Suppressor macrophage treated with lipopolysaccharide for 4 hours (primary cell): ENCODE data around the gene ZNF529.

Experiments used
- DNase-seq: peaks from one replicate; pipeline ENCODE4 v3.0.0-alpha.2; 2020

The ZNF529 gene

GRCh38 chr19:36508325-36508724, 64.8 kb downstream of the ZNF529 start:
- no peak for DNase-seq

- DNase-seq, result no peak
Measured at GRCh38 chr19:36501973-36502372, 71.1 kb downstream of the ZNF529 start.

- DNase-seq, result no peak
Measured at GRCh38 chr19:36497001-36497400, 76.1 kb downstream of the ZNF529 start.
